ENCODE data around the gene CDCA5.

DNA sequence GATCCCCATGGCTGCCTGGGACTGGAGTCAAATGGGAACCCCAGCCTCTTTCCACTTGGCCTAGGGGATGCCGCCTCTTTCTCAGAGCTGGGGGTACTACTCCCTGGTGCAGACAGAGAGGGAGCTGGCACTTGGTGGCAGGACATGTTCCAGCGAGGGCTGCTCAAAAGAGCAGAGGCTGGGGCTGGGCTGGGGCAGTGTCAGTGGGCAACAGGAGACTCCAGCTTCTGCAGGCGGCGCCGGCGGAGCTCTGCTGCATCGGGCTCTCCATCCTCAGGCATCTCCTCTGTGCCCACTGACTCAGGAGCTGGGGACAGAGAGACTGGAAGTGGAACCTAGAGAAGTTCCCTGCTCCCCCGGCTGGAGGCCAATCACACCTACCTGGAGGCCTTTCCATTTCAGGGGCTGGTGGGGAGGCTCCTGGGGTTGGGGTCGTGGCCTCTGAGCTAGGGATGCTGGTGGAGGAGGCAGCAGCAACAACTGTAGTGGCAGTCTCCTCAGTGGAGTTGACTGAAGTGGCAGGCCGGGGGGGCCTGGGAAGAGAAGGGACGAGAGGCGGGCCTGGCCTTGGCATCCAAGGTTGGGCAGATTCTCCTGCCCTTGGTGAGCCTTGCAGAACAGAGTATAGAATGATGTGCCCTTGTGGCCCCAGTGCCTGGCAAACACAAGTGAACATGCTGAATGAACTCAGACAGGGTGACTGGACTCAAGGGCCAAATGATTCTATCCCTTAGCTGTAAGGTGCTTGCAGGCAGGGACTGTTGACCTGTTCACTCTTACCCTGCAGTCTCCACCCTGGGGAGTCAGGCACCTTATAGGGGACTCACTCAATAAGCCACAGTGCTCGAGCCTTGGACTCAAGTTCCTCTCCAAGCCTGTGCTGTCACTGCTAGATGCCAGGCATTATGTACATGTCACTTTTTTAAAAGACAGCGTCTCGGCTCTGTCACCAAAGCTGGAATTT lies 44.6 kb upstream of the CDCA5 start:
- TF ChIP-seq, protein P1, sequence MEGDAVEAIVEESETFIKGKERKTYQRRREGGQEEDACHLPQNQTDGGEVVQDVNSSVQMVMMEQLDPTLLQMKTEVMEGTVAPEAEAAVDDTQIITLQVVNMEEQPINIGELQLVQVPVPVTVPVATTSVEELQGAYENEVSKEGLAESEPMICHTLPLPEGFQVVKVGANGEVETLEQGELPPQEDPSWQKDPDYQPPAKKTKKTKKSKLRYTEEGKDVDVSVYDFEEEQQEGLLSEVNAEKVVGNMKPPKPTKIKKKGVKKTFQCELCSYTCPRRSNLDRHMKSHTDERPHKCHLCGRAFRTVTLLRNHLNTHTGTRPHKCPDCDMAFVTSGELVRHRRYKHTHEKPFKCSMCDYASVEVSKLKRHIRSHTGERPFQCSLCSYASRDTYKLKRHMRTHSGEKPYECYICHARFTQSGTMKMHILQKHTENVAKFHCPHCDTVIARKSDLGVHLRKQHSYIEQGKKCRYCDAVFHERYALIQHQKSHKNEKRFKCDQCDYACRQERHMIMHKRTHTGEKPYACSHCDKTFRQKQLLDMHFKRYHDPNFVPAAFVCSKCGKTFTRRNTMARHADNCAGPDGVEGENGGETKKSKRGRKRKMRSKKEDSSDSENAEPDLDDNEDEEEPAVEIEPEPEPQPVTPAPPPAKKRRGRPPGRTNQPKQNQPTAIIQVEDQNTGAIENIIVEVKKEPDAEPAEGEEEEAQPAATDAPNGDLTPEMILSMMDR (IDR thresholded peaks at IDR 0.05 in 4 of 5, conservative IDR thresholded peaks at IDR 0.05 in 1 of 5), result no peak
- no peak for TF ChIP-seq POLR2A (IDR thresholded peaks at IDR 0.05)

All from gastrocnemius medialis (tissue), 4 donors.